GM12878 (cell line): ENCODE measurements around the gene PILRB. TPM values are rescaled to one million over a fixed set of nuclear protein-coding genes. Genes with fewer than 3 reads are reported as not detected.

Experiments
- ATAC-seq: fragments of 200-7000 bp; cut with Tn5 transposase; 3 replicates; pipeline ENCODE4 v1.9.1; 2020; ENCODE audit warnings: mild to moderate bottlenecking, moderate library complexity
- BruUV-seq: library from RNA; stranded (reverse); fragments of 400-500 nt; replicated peaks from 2 replicates; lab custom pipeline; 2021; lab: Mats Ljungman, UMichigan
- CTCF ChIA-PET: fragments of 300-600 bp; sonication (Branson Sonifier 250); formaldehyde crosslinking; extraction: SDS; loops from one replicate; lab custom pipeline; 2021; ENCODE audit warnings: inconsistent platforms; lab: Yijun Ruan, JAX
- POLR2A ChIA-PET: fragments of 350-600 bp; formaldehyde crosslinking; extraction: SDS; loops from one replicate; lab custom pipeline; 2021; ENCODE audit warnings: inconsistent platforms; lab: Charles Lee
- RAD21 ChIA-PET: fragments of 300-600 bp; sonication (Branson Sonifier 250); formaldehyde crosslinking; loops from one replicate; lab custom pipeline; 2023; ENCODE audit warnings: antibody characterized with exemption; ENCODE audit not compliant: unreplicated experiment; lab: Charles Lee
- SMC1A ChIA-PET: fragments of 300-600 bp; sonication (Branson Sonifier 250); formaldehyde crosslinking; loops from one replicate; lab custom pipeline; 2023; ENCODE audit not compliant: unreplicated experiment, uncharacterized antibody; lab: Charles Lee
- DNase-seq: peaks from one replicate; pipeline ENCODE4 v3.0.0-alpha.2; 2011; ENCODE audit warnings: low read depth, low spot score
- FAIRE-seq: peaks from 3 replicates; lab custom pipeline; 2011; peaks lifted over from hg19 to GRCh38; lab: Jason Lieb, UNC
- H2AFZ ChIP-seq: 2 replicates; pipeline ENCODE4 v1.6.0; 2011; ENCODE audit warnings: low read depth, low read length, control low read depth; ENCODE audit not compliant: control insufficient read depth
- H3K27ac ChIP-seq: 2 replicates; pipeline ENCODE4 v1.5.1; 2011; ENCODE audit warnings: control low read depth; ENCODE audit not compliant: control insufficient read depth, insufficient read depth
- H3K27me3 ChIP-seq, 2 experiments: replicated peaks in 1 of 2; 2 replicates each; pipeline versions ENCODE4 v1.6.0 to v1.6.1; 2011; ENCODE audit warnings: low read length in 1 of 2; ENCODE audit not compliant: control insufficient read depth in 2 of 2, insufficient read depth in 2 of 2
- H3K36me3 ChIP-seq, 2 experiments: 2 replicates each; pipeline ENCODE4 v1.5.1; 2011; ENCODE audit warnings: low read length in 1 of 2; ENCODE audit not compliant: control insufficient read depth in 2 of 2, insufficient read depth in 2 of 2
- H3K4me1 ChIP-seq: 2 replicates; pipeline ENCODE4 v1.6.1; 2011; ENCODE audit warnings: mild to moderate bottlenecking, low read length, moderate library complexity, mixed read lengths; ENCODE audit not compliant: control insufficient read depth, insufficient read depth
- H3K4me2 ChIP-seq: 2 replicates; pipeline ENCODE4 v1.6.0; 2011; ENCODE audit warnings: control low read depth; ENCODE audit not compliant: control insufficient read depth, insufficient read depth
- H3K4me3 ChIP-seq: fragments of 200-600 bp; sonication (generic); 2 replicates; pipeline ENCODE4 v1.5.1; 2016
- H3K79me2 ChIP-seq: 2 replicates; pipeline ENCODE4 v1.6.0; 2011; ENCODE audit warnings: low read length; ENCODE audit not compliant: control insufficient read depth, insufficient read depth
- H3K9ac ChIP-seq: 2 replicates; pipeline ENCODE4 v1.8.0; 2011; ENCODE audit warnings: low read length, control low read depth, mixed read lengths; ENCODE audit not compliant: control insufficient read depth, insufficient read depth
- H3K9me3 ChIP-seq: replicated peaks from 3 replicates; pipeline ENCODE4 v1.5.1; 2011; ENCODE audit warnings: mild to moderate bottlenecking, low read length; ENCODE audit not compliant: control insufficient read depth, insufficient read depth
- H4K20me1 ChIP-seq: 2 replicates; pipeline ENCODE4 v1.6.0; 2011; ENCODE audit not compliant: control insufficient read depth, insufficient read depth
- ATF7 ChIP-seq: fragments of 450-650 bp; IDR thresholded peaks from 2 replicates; pipeline ENCODE4 v1.6.1; 2016; ENCODE audit warnings: low read depth, mild to moderate bottlenecking
- BHLHE40 ChIP-seq, 2 experiments: fragments of 450-650 bp in 1 of 2; IDR thresholded peaks; 2 replicates each; pipeline ENCODE4 v1.6.1; 2011 to 2017; ENCODE audit warnings: low read depth in 2 of 2, borderline replicate concordance in 1 of 2, improper control_type of control experiment in 1 of 2, low read length in 1 of 2, mild to moderate bottlenecking in 1 of 2
- CREM ChIP-seq: IDR thresholded peaks from 2 replicates; pipeline ENCODE4 v1.6.1; 2014; ENCODE audit warnings: antibody characterized with exemption, low read depth
- FOS ChIP-seq: IDR thresholded peaks from 3 replicates; pipeline ENCODE4 v1.6.1; 2011; ENCODE audit warnings: borderline replicate concordance; ENCODE audit not compliant: insufficient read length; ENCODE audit errors: extremely low read depth
- JUNB ChIP-seq: IDR thresholded peaks from 2 replicates; pipeline ENCODE4 v1.6.1; 2016; ENCODE audit warnings: antibody characterized with exemption, mild to moderate bottlenecking
- LARP7 ChIP-seq: fragments of 450-650 bp; IDR thresholded peaks from 2 replicates; pipeline ENCODE4 v1.6.1; 2017; ENCODE audit warnings: mild to moderate bottlenecking
- MYB ChIP-seq: fragments of 150-350 bp; IDR thresholded peaks from 2 replicates; pipeline ENCODE4 v1.6.1; 2014; ENCODE audit warnings: mild to moderate bottlenecking, low read depth, low read length, borderline replicate concordance
- POLR2A ChIP-seq: IDR thresholded peaks from 2 replicates; pipeline ENCODE4 v1.6.1; 2011; ENCODE audit warnings: low read depth, mild to moderate bottlenecking, low read length
- ZNF622 ChIP-seq: fragments of 450-650 bp; IDR thresholded peaks from 2 replicates; pipeline ENCODE4 v1.6.1; 2017; ENCODE audit warnings: mild to moderate bottlenecking, inconsistent platforms
- WGBS: methylation state at CpG from one replicate; pipeline ENCODE4 v1.1.6; 2016; ENCODE audit warnings: low lambda C conversion rate; ENCODE audit not compliant: insufficient replicate concordance, insufficient coverage; ENCODE audit errors: missing lambda C conversion rate; 5-methylcytosine and 5-hydroxymethylcytosine counted together
- in situ Hi-C: fragments of 300-500 bp; cut with MboI; formaldehyde crosslinking; loops from 9 replicates; pipeline ENCODE4 v1.14.3; 2018; ENCODE audit warnings: mixed read lengths
- intact Hi-C: fragments of 100-400 bp; cut with micrococcal nuclease; formaldehyde crosslinking; loops from one replicate; pipeline ENCODE4 v1.14.2; 2022; ENCODE audit not compliant: unreplicated experiment
- polyA plus RNA-seq, 11 experiments: library from polyadenylated mRNA; depleted of rRNA in 4 of 11; unstranded in 6 of 11; stranded (reverse) in 5 of 11; fragments of >200 nt; fragmentation: Nextera tagmentation in 4 of 11; fragmentation: Illumina TruSeq in 1 of 11; extraction: Ambion mirVana in 4 of 11; extraction: Trizol in 1 of 11; gene quantifications; 1 replicate in 1 of 11; 2 replicates in 10 of 11; pipeline versions ENCODE4 v1.2.1 to v1.2.3, GENCODE V29; 2011 to 2016; ENCODE audit warnings: inconsistent platforms in 2 of 11, missing spikeins in 2 of 11, low read depth in 1 of 11
- total RNA-seq, 4 experiments: library from RNA; depleted of rRNA in 3 of 4; stranded (reverse); fragments of >200 nt in 3 of 4; fragmentation: Illumina TruSeq in 1 of 4; extraction: Trizol in 1 of 4; gene quantifications; 2 replicates each; pipeline versions ENCODE4 v1.2.1 to v1.2.3, GENCODE V29; 2013 to 2021
- TF ChIP-seq, protein P1 (sequence below): IDR thresholded peaks from 2 replicates; pipeline ENCODE4 v1.6.1; 2012; ENCODE audit warnings: low read depth, low read length, improper control_type of control experiment
- TF ChIP-seq, protein P2 (sequence below): fragments of 450-650 bp; IDR thresholded peaks from 2 replicates; pipeline ENCODE4 v1.6.1; 2017; ENCODE audit warnings: mild to moderate bottlenecking, moderate library complexity

The PILRB gene
- total and polyA plus RNA-seq, 10 of the 15 experiments (the other 5 are each of a cell fraction or from before 2014, with no cell fraction given): 2.6 to 50.3 (median 22.0) TPM

DNA sequence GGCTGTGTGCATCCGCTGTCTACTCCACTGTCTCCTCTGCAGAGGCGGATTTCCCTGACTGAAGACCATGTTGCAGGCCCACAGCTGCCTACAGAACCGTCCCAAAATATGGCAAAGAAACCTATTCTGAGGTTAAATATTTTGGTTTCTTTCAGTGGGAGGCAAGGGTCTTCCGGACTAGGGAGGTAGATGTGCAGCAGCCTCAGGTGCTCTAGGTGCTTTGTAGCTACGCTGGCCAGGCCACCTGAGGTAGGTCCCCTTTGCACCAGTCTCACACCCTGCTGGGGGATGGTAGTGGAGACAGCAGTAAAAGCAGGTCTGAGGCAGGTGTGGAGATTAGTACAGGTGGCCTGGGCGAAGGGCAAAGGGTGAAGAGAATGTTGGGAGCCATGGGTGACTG is 8.2 kb upstream of the PILRB start:
- Histone ChIP-seq H3K4me1 (peaks cover 9% of the 10 kb centered on the region; the same call in 1 of the 2 replicates), H3K79me2 (peaks cover 1% of the 10 kb centered on the region; the same call in 1 of the 2 replicates), H3K27me3 (no peaks in the 10 kb centered on the region), H3K27ac (no peak overlapping the region), H2AFZ (no peak overlapping the region), H3K9ac (no peak overlapping the region), H3K36me3 (peaks cover 43 to 44% of the 10 kb centered on the region in 2 experiments), H3K9me3 (no peaks in the 10 kb centered on the region), H3K4me3 (no peak overlapping the region), H3K4me2 (no peak overlapping the region), H4K20me1 (no peaks in the 10 kb centered on the region; the same call in 1 of the 2 replicates)
- BruUV-seq: no TSS peak
- in situ Hi-C loops (no loop called here), intact Hi-C loops (no loop called here)
- DNase-seq: no peak
- WGBS: 97% methylated on average over 6 of the region's 6 CpGs
- RAD21 ChIA-PET: no interaction called here
- TF ChIP-seq FOS (no peak), LARP7 (no peak), MYB (no peak), BHLHE40 (IDR thresholded peaks at IDR 0.05; ENCODE audit: borderline replicate concordance in 1 of 2, low read depth in 2 of 2, low read length in 1 of 2) (no peak)
- TF ChIP-seq, protein P1, sequence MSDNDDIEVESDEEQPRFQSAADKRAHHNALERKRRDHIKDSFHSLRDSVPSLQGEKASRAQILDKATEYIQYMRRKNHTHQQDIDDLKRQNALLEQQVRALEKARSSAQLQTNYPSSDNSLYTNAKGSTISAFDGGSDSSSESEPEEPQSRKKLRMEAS: no peak
- POLR2A ChIA-PET: no interaction called here
- SMC1A ChIA-PET: no interaction called here
- no peak for ATAC-seq
- CTCF ChIA-PET: no interaction called here
- no peak for FAIRE-seq

DNA sequence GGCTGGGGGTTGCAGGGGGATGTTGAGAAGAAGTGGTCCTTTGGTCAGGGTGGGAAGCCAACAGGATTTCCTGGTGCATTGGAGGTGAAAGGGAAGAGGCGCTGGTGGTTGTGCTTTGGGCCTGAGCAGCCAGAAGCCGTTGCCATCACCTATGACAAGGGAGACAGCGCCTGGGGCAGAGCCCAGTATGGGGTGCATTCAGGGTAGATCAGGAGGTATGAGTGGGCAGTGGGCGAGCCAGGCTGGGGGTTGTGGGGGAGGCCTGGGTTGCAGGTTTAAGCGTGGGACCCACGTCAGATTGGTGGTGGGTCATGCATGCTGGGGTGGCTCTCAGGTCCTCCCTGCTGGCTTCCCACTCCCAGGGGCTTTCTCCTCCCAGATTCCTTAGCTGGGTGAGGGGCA is 6.3 kb upstream of the PILRB start:
- in situ Hi-C loops: no loop called here
- ATAC-seq: no peak

More for the DNA sequence above, 6.3 kb upstream of the PILRB start:
- H3K4me2 ChIP-seq: no peak overlapping the region
- intact Hi-C loops: no loop called here
- no TSS peak for BruUV-seq
- ChIA-PET SMC1A (no interaction called here), POLR2A (no interaction called here), CTCF (no interaction called here), RAD21 (no interaction called here)
- H3K9ac ChIP-seq: no peak overlapping the region
- no peaks in the 10 kb centered on the region for H3K9me3 ChIP-seq
- FAIRE-seq: no peak
- no peaks in the 10 kb centered on the region for H3K79me2 ChIP-seq
- no peak overlapping the region for H2AFZ ChIP-seq
- TF ChIP-seq ZNF622: no peak
- TF ChIP-seq JUNB: no peak
- TF ChIP-seq CREM: no peak
- TF ChIP-seq, protein P2, sequence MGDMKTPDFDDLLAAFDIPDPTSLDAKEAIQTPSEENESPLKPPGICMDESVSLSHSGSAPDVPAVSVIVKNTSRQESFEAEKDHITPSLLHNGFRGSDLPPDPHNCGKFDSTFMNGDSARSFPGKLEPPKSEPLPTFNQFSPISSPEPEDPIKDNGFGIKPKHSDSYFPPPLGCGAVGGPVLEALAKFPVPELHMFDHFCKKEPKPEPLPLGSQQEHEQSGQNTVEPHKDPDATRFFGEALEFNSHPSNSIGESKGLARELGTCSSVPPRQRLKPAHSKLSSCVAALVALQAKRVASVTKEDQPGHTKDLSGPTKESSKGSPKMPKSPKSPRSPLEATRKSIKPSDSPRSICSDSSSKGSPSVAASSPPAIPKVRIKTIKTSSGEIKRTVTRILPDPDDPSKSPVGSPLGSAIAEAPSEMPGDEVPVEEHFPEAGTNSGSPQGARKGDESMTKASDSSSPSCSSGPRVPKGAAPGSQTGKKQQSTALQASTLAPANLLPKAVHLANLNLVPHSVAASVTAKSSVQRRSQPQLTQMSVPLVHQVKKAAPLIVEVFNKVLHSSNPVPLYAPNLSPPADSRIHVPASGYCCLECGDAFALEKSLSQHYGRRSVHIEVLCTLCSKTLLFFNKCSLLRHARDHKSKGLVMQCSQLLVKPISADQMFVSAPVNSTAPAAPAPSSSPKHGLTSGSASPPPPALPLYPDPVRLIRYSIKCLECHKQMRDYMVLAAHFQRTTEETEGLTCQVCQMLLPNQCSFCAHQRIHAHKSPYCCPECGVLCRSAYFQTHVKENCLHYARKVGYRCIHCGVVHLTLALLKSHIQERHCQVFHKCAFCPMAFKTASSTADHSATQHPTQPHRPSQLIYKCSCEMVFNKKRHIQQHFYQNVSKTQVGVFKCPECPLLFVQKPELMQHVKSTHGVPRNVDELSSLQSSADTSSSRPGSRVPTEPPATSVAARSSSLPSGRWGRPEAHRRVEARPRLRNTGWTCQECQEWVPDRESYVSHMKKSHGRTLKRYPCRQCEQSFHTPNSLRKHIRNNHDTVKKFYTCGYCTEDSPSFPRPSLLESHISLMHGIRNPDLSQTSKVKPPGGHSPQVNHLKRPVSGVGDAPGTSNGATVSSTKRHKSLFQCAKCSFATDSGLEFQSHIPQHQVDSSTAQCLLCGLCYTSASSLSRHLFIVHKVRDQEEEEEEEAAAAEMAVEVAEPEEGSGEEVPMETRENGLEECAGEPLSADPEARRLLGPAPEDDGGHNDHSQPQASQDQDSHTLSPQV: no peak
- TF ChIP-seq POLR2A: 0 out of 2 replicates have a peak, but pooled peaks have one; percentile 22
- no peak for TF ChIP-seq ATF7
- DNase-seq: no peak
- WGBS: 97% methylated on average over 6 of the region's 6 CpGs
- H3K27ac ChIP-seq: no peak overlapping the region
- H3K36me3 ChIP-seq: peaks cover 43 to 58% of the 10 kb centered on the region in 2 experiments
- no peak overlapping the region for H3K4me3 ChIP-seq
- no peaks in the 10 kb centered on the region for H3K27me3 ChIP-seq
- H4K20me1 ChIP-seq: no peaks in the 10 kb centered on the region; the same call in 1 of the 2 replicates
- H3K4me1 ChIP-seq: peaks cover 4% of the 10 kb centered on the region; the same call in 1 of the 2 replicates
